Cerebellar nuclear complex (tissue), 1 donor: ENCODE results near the gene SLC2A4RG.

Experiments
- DNase-seq, 2 experiments: peaks; one replicate each; lab custom pipeline; 2025; lab: John Stamatoyannopoulos, UW

The SLC2A4RG gene

GRCh38 chr20:63741354-63741675 is 1.7 kb downstream of the SLC2A4RG start:
- DNase-seq, result no peak

- DNase-seq, result no peak
Measured at GRCh38 chr20:63741676-63742380, 2.3 kb downstream of the SLC2A4RG start.

GRCh38 chr20:63742381-63743024 is 2.9 kb downstream of the SLC2A4RG start:
- DNase-seq, result no peak

- DNase-seq, result no peak
Measured at GRCh38 chr20:63743210-63743970, 3.8 kb downstream of the SLC2A4RG start.

GRCh38 chr20:63744158-63744557 is 4.6 kb downstream of the SLC2A4RG start:
- no peak for DNase-seq

- no peak for DNase-seq
Measured at GRCh38 chr20:63744574-63745423, 5.2 kb downstream of the SLC2A4RG start.

GRCh38 chr20:63745424-63745805 is 5.8 kb downstream of the SLC2A4RG start:
- no peak for DNase-seq

GRCh38 chr20:63745961-63746731 is 6.6 kb downstream of the SLC2A4RG start:
- DNase-seq, result no peak

- no peak for DNase-seq
Measured at GRCh38 chr20:63746751-63747315, 7.3 kb downstream of the SLC2A4RG start.

GRCh38 chr20:63747622-63748069 is 8.1 kb downstream of the SLC2A4RG start:
- DNase-seq, result no peak

GRCh38 chr20:63748070-63748933 is 8.7 kb downstream of the SLC2A4RG start:
- no peak for DNase-seq

GRCh38 chr20:63748934-63749270 is 9.3 kb downstream of the SLC2A4RG start:
- no peak for DNase-seq

- no peak for DNase-seq
Measured at GRCh38 chr20:63749597-63750508, 10.3 kb downstream of the SLC2A4RG start.

GRCh38 chr20:63750807-63751470 is 11.4 kb downstream of the SLC2A4RG start:
- DNase-seq, result no peak

- no peak for DNase-seq
Measured at GRCh38 chr20:63751471-63752271, 12.1 kb downstream of the SLC2A4RG start.

- DNase-seq, result no peak
Measured at GRCh38 chr20:63752411-63753101, 13.0 kb downstream of the SLC2A4RG start.

- no peak for DNase-seq
Measured at GRCh38 chr20:63753381-63753780, 13.8 kb downstream of the SLC2A4RG start.
